Panc1 (cell line): Measurements from ENCODE around the gene PTCD2.

Experiments used
- CTCF ChIP-seq: fragments of 450-650 bp; IDR thresholded peaks from 2 replicates; pipeline ENCODE4 v1.5.1; 2017; ENCODE audit warnings: mild to moderate bottlenecking
- SIN3A ChIP-seq: IDR thresholded peaks from 2 replicates; pipeline ENCODE4 v1.6.1; 2012; ENCODE audit warnings: low read depth, mild to moderate bottlenecking, low read length, moderate library complexity, borderline replicate concordance; ENCODE audit not compliant: insufficient read depth

- TF ChIP-seq CTCF = no peak
- TF ChIP-seq SIN3A = no peak
Observed at GRCh38 chr5:72347801-72348308, 27.7 kb downstream of the PTCD2 start.
